BLaER1 treated with 17β-estradiol and CSF1 and Interleukin-3, amounts not matched to agents 10 nM and 100 nM (cell line): ENCODE measurements around the gene SLIT1.

ENCODE experiments used
- H3K27ac ChIP-seq, 11 experiments: shearing (Covaris generic); formaldehyde crosslinking; 2 replicates each; pipeline ENCODE4 v1.8.1; 2022
- H3K27me3 ChIP-seq, 11 experiments: shearing (Covaris generic); formaldehyde crosslinking; 2 replicates each; pipeline ENCODE4 v1.8.1; 2022
- H3K36me3 ChIP-seq, 11 experiments: shearing (Covaris generic); formaldehyde crosslinking; 2 replicates each; pipeline ENCODE4 v1.8.1; 2022
- H3K4me1 ChIP-seq, 10 experiments: shearing (Covaris generic); formaldehyde crosslinking; 2 replicates each; pipeline ENCODE4 v1.8.1; 2022
- H3K4me2 ChIP-seq, 11 experiments: shearing (Covaris generic); formaldehyde crosslinking; 2 replicates each; pipeline ENCODE4 v1.8.1; 2022
- H3K4me3 ChIP-seq, 10 experiments: shearing (Covaris generic); formaldehyde crosslinking; 2 replicates each; pipeline ENCODE4 v1.8.1; 2022
- H3K9ac ChIP-seq, 11 experiments: shearing (Covaris generic); formaldehyde crosslinking; 2 replicates each; pipeline ENCODE4 v1.8.1; 2022
- H3K9me3 ChIP-seq, 11 experiments: shearing (Covaris generic); formaldehyde crosslinking; replicated peaks in 1 of 11; 2 replicates each; pipeline ENCODE4 v1.8.1; 2022
- H4K20me1 ChIP-seq, 11 experiments: shearing (Covaris generic); formaldehyde crosslinking; 2 replicates each; pipeline ENCODE4 v1.8.1; 2022
- Cebpa-rat ChIP-seq, 11 experiments: shearing (Covaris generic); IDR thresholded peaks; 2 replicates each; pipeline ENCODE4 v1.8.1; 2022

Gene SLIT1

DNA sequence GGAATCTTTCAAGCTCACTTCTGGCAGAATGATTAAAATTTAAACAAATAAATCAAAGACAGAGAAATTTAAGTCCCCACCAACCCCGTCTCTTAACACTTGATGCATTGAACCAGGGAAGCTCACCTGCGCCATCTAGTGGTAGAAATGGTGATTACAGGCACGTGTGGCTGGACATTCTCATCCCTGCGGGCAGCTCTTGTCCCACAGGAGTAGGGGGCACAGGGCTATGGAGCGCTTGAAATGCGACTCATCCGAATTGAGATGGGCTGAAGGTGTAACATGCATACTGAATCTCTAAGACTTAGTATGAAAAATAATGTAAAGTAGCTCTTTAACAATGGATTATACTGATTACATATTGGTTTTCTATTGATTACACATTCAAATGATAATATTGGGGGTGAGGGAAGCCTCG lies 24.8 kb upstream of the SLIT1 start:
- H4K20me1 ChIP-seq, result peaks cover 0 to 17% (median 0%) of the 10 kb centered on the region in 11 experiments; a peak in 6 of 22 replicates
- H3K4me1 ChIP-seq, result peaks cover under 1 to 3% (median 1%) of the 10 kb centered on the region in 10 experiments; a peak in 14 of 20 replicates
- peaks cover 4 to 36% (median 25%) of the 10 kb centered on the region in 11 experiments; a peak in 20 of 22 replicates for H3K27me3 ChIP-seq
- peaks cover 0 to 1% (median 0%) of the 10 kb centered on the region in 11 experiments; a peak in 2 of 22 replicates for H3K36me3 ChIP-seq
- no peak overlapping the region for H3K27ac ChIP-seq
- no peak overlapping the region for H3K4me3 ChIP-seq
- no peak overlapping the region for H3K4me2 ChIP-seq
- no peak for TF ChIP-seq Cebpa-rat (IDR thresholded peaks at IDR 0.05)
- H3K9ac ChIP-seq, result no peak overlapping the region
- 0 out of 22 replicates have a peak, but pooled peaks cover 0 to 2% (median 0%) of the 10 kb centered on the region in 11 experiments for H3K9me3 ChIP-seq

GRCh38 chr10:97207756-97208346 lies 22.1 kb upstream of the SLIT1 start:
- Histone ChIP-seq H3K4me2 (no peak overlapping the region), H3K4me3 (no peak overlapping the region), H3K9ac (no peak overlapping the region), H3K27ac (no peak overlapping the region), H3K9me3 (peaks cover 0 to 13% (median 7%) of the 10 kb centered on the region in 11 experiments; a peak in 10 of 22 replicates), H3K36me3 (no peaks in the 10 kb centered on the region), H3K27me3 (peaks cover 0 to 22% (median 11%) of the 10 kb centered on the region in 11 experiments; a peak in 11 of 22 replicates), H3K4me1 (0 out of 20 replicates have a peak, but pooled peaks cover 0 to under 1% (median 0%) of the 10 kb centered on the region in 10 experiments), H4K20me1 (peaks cover 0 to 16% (median 0%) of the 10 kb centered on the region in 11 experiments; a peak in 6 of 22 replicates)
- no peak for TF ChIP-seq Cebpa-rat (IDR thresholded peaks at IDR 0.05)

GRCh38 chr10:97207131-97207530 lies 21.4 kb upstream of the SLIT1 start:
- Histone ChIP-seq H3K27ac (no peak overlapping the region), H3K36me3 (no peaks in the 10 kb centered on the region), H3K4me3 (no peak overlapping the region), H3K27me3 (peaks cover 0 to 28% (median 13%) of the 10 kb centered on the region in 11 experiments; a peak in 13 of 22 replicates), H3K4me1 (peaks cover 0 to 7% (median 6%) of the 10 kb centered on the region in 10 experiments; a peak in 15 of 20 replicates), H3K4me2 (no peak overlapping the region), H4K20me1 (peaks cover 0 to 16% (median 0%) of the 10 kb centered on the region in 11 experiments; a peak in 6 of 22 replicates), H3K9ac (no peak overlapping the region), H3K9me3 (peaks cover 0 to 13% (median 7%) of the 10 kb centered on the region in 11 experiments; a peak in 10 of 22 replicates)
- TF ChIP-seq Cebpa-rat (IDR thresholded peaks at IDR 0.05), result no peak

GRCh38 chr10:97204826-97205679 lies 19.3 kb upstream of the SLIT1 start:
- Histone ChIP-seq H3K36me3 (no peaks in the 10 kb centered on the region), H3K27me3 (peaks cover 4 to 41% (median 23%) of the 10 kb centered on the region in 11 experiments; a peak in 16 of 22 replicates), H3K4me1 (peaks cover 7 to 28% (median 26%) of the 10 kb centered on the region in 10 experiments; a peak in 19 of 20 replicates), H3K4me3 (no peak overlapping the region), H3K4me2 (no peak overlapping the region), H3K9me3 (peaks cover 0 to 13% (median 7%) of the 10 kb centered on the region in 11 experiments; a peak in 10 of 22 replicates), H4K20me1 (peaks cover 0 to 15% (median 5%) of the 10 kb centered on the region in 11 experiments; a peak in 4 of 22 replicates), H3K9ac (no peak overlapping the region), H3K27ac (no peak overlapping the region)
- TF ChIP-seq Cebpa-rat (IDR thresholded peaks at IDR 0.05), result no peak

- peaks cover 9 to 53% (median 39%) of the 10 kb centered on the region in 11 experiments; a peak in 18 of 22 replicates for H3K27me3 ChIP-seq
- H3K4me2 ChIP-seq, result no peak overlapping the region
- H3K9me3 ChIP-seq, result peaks cover 0 to 13% (median 7%) of the 10 kb centered on the region in 11 experiments; a peak in 10 of 22 replicates
- no peak for TF ChIP-seq Cebpa-rat (IDR thresholded peaks at IDR 0.05)
- peaks cover 0 to 26% (median 6%) of the 10 kb centered on the region in 11 experiments; a peak in 6 of 22 replicates for H4K20me1 ChIP-seq
- no peak overlapping the region for H3K9ac ChIP-seq
- no peak overlapping the region for H3K27ac ChIP-seq
- no peak overlapping the region for H3K4me3 ChIP-seq
- H3K4me1 ChIP-seq, result peaks cover 23 to 46% (median 44%) of the 10 kb centered on the region in 10 experiments
- H3K36me3 ChIP-seq, result no peaks in the 10 kb centered on the region
Observed at GRCh38 chr10:97203220-97203619, 17.5 kb upstream of the SLIT1 start.

- Histone ChIP-seq H3K4me3 (no peak overlapping the region; a peak in 1 of 20 replicates), H3K4me2 (peak overlapping the region; percentile 27 to 86 (median 80); a peak in 21 of 22 replicates), H3K36me3 (no peaks in the 10 kb centered on the region), H3K27me3 (peaks cover 24 to 60% (median 46%) of the 10 kb centered on the region in 11 experiments; a peak in 21 of 22 replicates), H3K4me1 (peaks cover 23 to 71% (median 60%) of the 10 kb centered on the region in 10 experiments), H3K9ac (no peak overlapping the region), H4K20me1 (peaks cover 0 to 30% (median 7%) of the 10 kb centered on the region in 11 experiments; a peak in 8 of 22 replicates), H3K27ac (no peak overlapping the region; a peak in 1 of 22 replicates), H3K9me3 (peaks cover 0 to 13% (median 7%) of the 10 kb centered on the region in 11 experiments; a peak in 10 of 22 replicates)
- TF ChIP-seq Cebpa-rat (IDR thresholded peaks at IDR 0.05), result no peak
Observed at GRCh38 chr10:97200616-97201015, 14.9 kb upstream of the SLIT1 start.

GRCh38 chr10:97199152-97199551 lies 13.4 kb upstream of the SLIT1 start:
- H3K4me3 ChIP-seq, result no peak overlapping the region
- no peak overlapping the region for H3K9ac ChIP-seq
- peaks cover 23 to 77% (median 63%) of the 10 kb centered on the region in 10 experiments for H3K4me1 ChIP-seq
- H4K20me1 ChIP-seq, result peaks cover 0 to 32% (median 7%) of the 10 kb centered on the region in 11 experiments; a peak in 8 of 22 replicates
- peaks cover 0 to 12% (median 7%) of the 10 kb centered on the region in 11 experiments; a peak in 10 of 22 replicates for H3K9me3 ChIP-seq
- H3K4me2 ChIP-seq, result peak overlapping the region; percentile 72 to 86 (median 80)
- H3K27me3 ChIP-seq, result peaks cover 24 to 61% (median 46%) of the 10 kb centered on the region in 11 experiments; a peak in 21 of 22 replicates
- no peaks in the 10 kb centered on the region for H3K36me3 ChIP-seq
- H3K27ac ChIP-seq, result no peak overlapping the region; a peak in 1 of 22 replicates
- TF ChIP-seq Cebpa-rat (IDR thresholded peaks at IDR 0.05), result no peak

- Histone ChIP-seq H3K36me3 (no peaks in the 10 kb centered on the region), H3K4me1 (peaks cover 23 to 70% (median 56%) of the 10 kb centered on the region in 10 experiments), H3K9ac (peak overlapping the region in 1 of 11 experiments; percentile 61; a peak in 1 of 22 replicates)
Observed at GRCh38 chr10:97197030-97197500, 11.3 kb upstream of the SLIT1 start.

More at GRCh38 chr10:97197030-97197500, 11.3 kb upstream of the SLIT1 start:
- peak overlapping the region in 1 of 10 experiments; percentile 61; a peak in 1 of 20 replicates for H3K4me3 ChIP-seq
- H3K27ac ChIP-seq, result no peak overlapping the region
- peak overlapping the region in 10 of 11 experiments; percentile 90 to 98 (median 94); a peak in 16 of 22 replicates for H3K4me2 ChIP-seq
- H4K20me1 ChIP-seq, result peaks cover 0 to 32% (median 7%) of the 10 kb centered on the region in 11 experiments; a peak in 8 of 22 replicates
- no peaks in the 10 kb centered on the region for H3K9me3 ChIP-seq
- TF ChIP-seq Cebpa-rat (IDR thresholded peaks at IDR 0.05), result no peak
- H3K27me3 ChIP-seq, result peaks cover 24 to 50% (median 33%) of the 10 kb centered on the region in 11 experiments; a peak in 20 of 22 replicates
